ENCODE measurements around the gene CYLD.

- TF ChIP-seq RELA (IDR thresholded peaks at IDR 0.05; ENCODE audit: borderline replicate concordance, partially characterized antibody) = no peak
- TF ChIP-seq CTCF (IDR thresholded peaks at IDR 0.05 in 2 of 3, conservative IDR thresholded peaks at IDR 0.05 in 1 of 3; ENCODE audit: control insufficient read depth in 2 of 3, extremely low read depth in 1 of 3, insufficient read depth in 1 of 3, low read depth in 3 of 3, low read length in 3 of 3) = no peak
- no peak for TF ChIP-seq CHD2 (IDR thresholded peaks at IDR 0.05; ENCODE audit: borderline replicate concordance, low read depth, low read length)
- TF ChIP-seq RFX5 (IDR thresholded peaks at IDR 0.05; ENCODE audit: low read depth, low read length) = no peak
- no peak for TF ChIP-seq POLR2A (IDR thresholded peaks at IDR 0.05; ENCODE audit: low read depth, low read length)
Measured at GRCh38 chr16:50709980-50710379, 31.9 kb upstream of the CYLD start.
